Cardiac fibroblast (primary cell): ENCODE results near the gene FUZ.
A peak's percentile ranks its signal among the peaks of the same experiment; 100 is the strongest.

Source experiments
- DNase-seq, 2 donors: peaks; one replicate each; pipeline versions ENCODE4 v3.0.0 to v3.0.0-alpha.2; 2010; ENCODE audit warnings: low read depth in 2 of 2
- H3K4me3 ChIP-seq, 2 donors: replicated peaks in 1 of 2; 1 replicate in 1 of 2; 2 replicates in 1 of 2; pipeline ENCODE4 v1.5.1; 2011; ENCODE audit warnings: low read depth in 2 of 2, low read length in 2 of 2, mild to moderate bottlenecking in 2 of 2, moderate library complexity in 1 of 2
- CTCF ChIP-seq: IDR thresholded peaks from one replicate; pipeline ENCODE4 v1.5.1; 2011; ENCODE audit warnings: low read depth, mild to moderate bottlenecking, low read length, inconsistent platforms

FUZ gene

GRCh38 chr19:49791776-49792445 lies 21.2 kb downstream of the FUZ start:
- no peak for DNase-seq
- H3K4me3 ChIP-seq = no peak overlapping the region
- TF ChIP-seq CTCF = no peak

GRCh38 chr19:49790866-49791265 lies 22.2 kb downstream of the FUZ start:
- H3K4me3 ChIP-seq = no peak overlapping the region
- TF ChIP-seq CTCF = no peak
- peak; percentile 53 to 76 for DNase-seq

- TF ChIP-seq CTCF = no peak
- DNase-seq = no peak
- no peak overlapping the region for H3K4me3 ChIP-seq
These were observed 24.2 kb downstream of the FUZ start for GRCh38 chr19:49788857-49789256.

- TF ChIP-seq CTCF = no peak
- no peak for DNase-seq
- H3K4me3 ChIP-seq = no peak overlapping the region
These were observed 25.3 kb downstream of the FUZ start for GRCh38 chr19:49787746-49788145.

GRCh38 chr19:49786376-49786820 lies 26.7 kb downstream of the FUZ start:
- DNase-seq = peak in 1 of 2 donors; percentile 55
- H3K4me3 ChIP-seq = no peak overlapping the region
- no peak for TF ChIP-seq CTCF

- no peak for TF ChIP-seq CTCF
- H3K4me3 ChIP-seq = no peak overlapping the region
- no peak for DNase-seq
These were observed 30.6 kb downstream of the FUZ start for GRCh38 chr19:49782515-49782914.

GRCh38 chr19:49781394-49781793 lies 31.7 kb downstream of the FUZ start:
- no peak for DNase-seq
- H3K4me3 ChIP-seq = no peak overlapping the region
- no peak for TF ChIP-seq CTCF
